ENCODE results near the gene CMSS1.

The CMSS1 gene

GRCh38 chr3:100005665-100006393 lies 188.2 kb downstream of the CMSS1 start:
- Histone ChIP-seq H3K27me3 (ENCODE audit: control insufficient read depth, insufficient read depth, low read length) (no peaks in the 10 kb centered on the region), H3K4me3 (ENCODE audit: low read length) (no peak overlapping the region), H3K9ac (ENCODE audit: low read length) (no peak overlapping the region), H3K9me3 (ENCODE audit: control insufficient read depth, low read length) (no peaks in the 10 kb centered on the region), H3K4me1 (ENCODE audit: control insufficient read depth, insufficient read depth, low read length) (peaks cover 54% of the 10 kb centered on the region), H3K36me3 (ENCODE audit: control insufficient read depth, insufficient read depth, low read length) (no peaks in the 10 kb centered on the region)

- no peaks in the 10 kb centered on the region for H3K36me3 ChIP-seq (ENCODE audit: control insufficient read depth, insufficient read depth, low read length)
- no peaks in the 10 kb centered on the region for H3K27me3 ChIP-seq (ENCODE audit: control insufficient read depth, insufficient read depth, low read length)
- H3K4me3 ChIP-seq (ENCODE audit: low read length) = no peak overlapping the region
- no peaks in the 10 kb centered on the region for H3K9me3 ChIP-seq (ENCODE audit: control insufficient read depth, low read length)
- no peak overlapping the region for H3K9ac ChIP-seq (ENCODE audit: low read length)
- H3K4me1 ChIP-seq (ENCODE audit: control insufficient read depth, insufficient read depth, low read length) = peaks cover 51% of the 10 kb centered on the region
Observed at GRCh38 chr3:100006570-100007271, 189.1 kb downstream of the CMSS1 start.

GRCh38 chr3:100007313-100007712 lies 189.7 kb downstream of the CMSS1 start:
- Histone ChIP-seq H3K36me3 (ENCODE audit: control insufficient read depth, insufficient read depth, low read length) (no peaks in the 10 kb centered on the region), H3K9ac (ENCODE audit: low read length) (no peak overlapping the region), H3K4me1 (ENCODE audit: control insufficient read depth, insufficient read depth, low read length) (peaks cover 49% of the 10 kb centered on the region), H3K9me3 (ENCODE audit: control insufficient read depth, low read length) (no peaks in the 10 kb centered on the region), H3K27me3 (ENCODE audit: control insufficient read depth, insufficient read depth, low read length) (no peaks in the 10 kb centered on the region), H3K4me3 (ENCODE audit: low read length) (no peak overlapping the region)

GRCh38 chr3:100008081-100008698 lies 190.5 kb downstream of the CMSS1 start:
- Histone ChIP-seq H3K27me3 (ENCODE audit: control insufficient read depth, insufficient read depth, low read length) (no peaks in the 10 kb centered on the region), H3K9ac (ENCODE audit: low read length) (no peak overlapping the region), H3K4me1 (ENCODE audit: control insufficient read depth, insufficient read depth, low read length) (peaks cover 44% of the 10 kb centered on the region), H3K4me3 (ENCODE audit: low read length) (no peak overlapping the region), H3K9me3 (ENCODE audit: control insufficient read depth, low read length) (no peaks in the 10 kb centered on the region), H3K36me3 (ENCODE audit: control insufficient read depth, insufficient read depth, low read length) (no peaks in the 10 kb centered on the region)

GRCh38 chr3:100009276-100010086 lies 191.8 kb downstream of the CMSS1 start:
- Histone ChIP-seq H3K4me1 (ENCODE audit: control insufficient read depth, insufficient read depth, low read length) (peaks cover 35% of the 10 kb centered on the region), H3K9me3 (ENCODE audit: control insufficient read depth, low read length) (no peaks in the 10 kb centered on the region), H3K27me3 (ENCODE audit: control insufficient read depth, insufficient read depth, low read length) (no peaks in the 10 kb centered on the region), H3K4me3 (ENCODE audit: low read length) (no peak overlapping the region), H3K9ac (ENCODE audit: low read length) (no peak overlapping the region), H3K36me3 (ENCODE audit: control insufficient read depth, insufficient read depth, low read length) (no peaks in the 10 kb centered on the region)

- H3K9ac ChIP-seq (ENCODE audit: low read length) = no peak overlapping the region
- no peaks in the 10 kb centered on the region for H3K27me3 ChIP-seq (ENCODE audit: control insufficient read depth, insufficient read depth, low read length)
- peaks cover 31% of the 10 kb centered on the region for H3K4me1 ChIP-seq (ENCODE audit: control insufficient read depth, insufficient read depth, low read length)
- H3K9me3 ChIP-seq (ENCODE audit: control insufficient read depth, low read length) = no peaks in the 10 kb centered on the region
- H3K36me3 ChIP-seq (ENCODE audit: control insufficient read depth, insufficient read depth, low read length) = no peaks in the 10 kb centered on the region
- H3K4me3 ChIP-seq (ENCODE audit: low read length) = no peak overlapping the region
Observed at GRCh38 chr3:100010087-100010417, 192.4 kb downstream of the CMSS1 start.

- H3K4me3 ChIP-seq (ENCODE audit: low read length) = no peak overlapping the region
- H3K27me3 ChIP-seq (ENCODE audit: control insufficient read depth, insufficient read depth, low read length) = no peaks in the 10 kb centered on the region
- peaks cover 7% of the 10 kb centered on the region for H3K4me1 ChIP-seq (ENCODE audit: control insufficient read depth, insufficient read depth, low read length)
- no peak overlapping the region for H3K9ac ChIP-seq (ENCODE audit: low read length)
- H3K9me3 ChIP-seq (ENCODE audit: control insufficient read depth, low read length) = no peaks in the 10 kb centered on the region
- H3K36me3 ChIP-seq (ENCODE audit: control insufficient read depth, insufficient read depth, low read length) = no peaks in the 10 kb centered on the region
Observed at GRCh38 chr3:100018806-100019205, 201.1 kb downstream of the CMSS1 start.

GRCh38 chr3:100019719-100020118 lies 202.1 kb downstream of the CMSS1 start:
- no peaks in the 10 kb centered on the region for H3K27me3 ChIP-seq (ENCODE audit: control insufficient read depth, insufficient read depth, low read length)
- H3K4me1 ChIP-seq (ENCODE audit: control insufficient read depth, insufficient read depth, low read length) = peaks cover 14% of the 10 kb centered on the region
- H3K4me3 ChIP-seq (ENCODE audit: low read length) = no peak overlapping the region
- H3K9me3 ChIP-seq (ENCODE audit: control insufficient read depth, low read length) = no peaks in the 10 kb centered on the region
- no peak overlapping the region for H3K9ac ChIP-seq (ENCODE audit: low read length)
- H3K36me3 ChIP-seq (ENCODE audit: control insufficient read depth, insufficient read depth, low read length) = no peaks in the 10 kb centered on the region

GRCh38 chr3:100020876-100021644 lies 203.4 kb downstream of the CMSS1 start:
- peaks cover 27% of the 10 kb centered on the region for H3K4me1 ChIP-seq (ENCODE audit: control insufficient read depth, insufficient read depth, low read length)
- H3K9ac ChIP-seq (ENCODE audit: low read length) = no peak overlapping the region
- no peaks in the 10 kb centered on the region for H3K9me3 ChIP-seq (ENCODE audit: control insufficient read depth, low read length)
- no peaks in the 10 kb centered on the region for H3K27me3 ChIP-seq (ENCODE audit: control insufficient read depth, insufficient read depth, low read length)
- no peak overlapping the region for H3K4me3 ChIP-seq (ENCODE audit: low read length)
- no peaks in the 10 kb centered on the region for H3K36me3 ChIP-seq (ENCODE audit: control insufficient read depth, insufficient read depth, low read length)

- Histone ChIP-seq H3K36me3 (ENCODE audit: control insufficient read depth, insufficient read depth, low read length) (no peaks in the 10 kb centered on the region), H3K9me3 (ENCODE audit: control insufficient read depth, low read length) (no peaks in the 10 kb centered on the region), H3K4me1 (ENCODE audit: control insufficient read depth, insufficient read depth, low read length) (peaks cover 30% of the 10 kb centered on the region), H3K27me3 (ENCODE audit: control insufficient read depth, insufficient read depth, low read length) (no peaks in the 10 kb centered on the region), H3K9ac (ENCODE audit: low read length) (no peak overlapping the region), H3K4me3 (ENCODE audit: low read length) (no peak overlapping the region)
Observed at GRCh38 chr3:100022506-100022905, 204.8 kb downstream of the CMSS1 start.

- no peak overlapping the region for H3K4me3 ChIP-seq (ENCODE audit: low read length)
- H3K27me3 ChIP-seq (ENCODE audit: control insufficient read depth, insufficient read depth, low read length) = no peaks in the 10 kb centered on the region
- H3K4me1 ChIP-seq (ENCODE audit: control insufficient read depth, insufficient read depth, low read length) = peaks cover 30% of the 10 kb centered on the region
- no peaks in the 10 kb centered on the region for H3K9me3 ChIP-seq (ENCODE audit: control insufficient read depth, low read length)
- H3K36me3 ChIP-seq (ENCODE audit: control insufficient read depth, insufficient read depth, low read length) = no peaks in the 10 kb centered on the region
- no peak overlapping the region for H3K9ac ChIP-seq (ENCODE audit: low read length)
Observed at GRCh38 chr3:100023150-100023549, 205.5 kb downstream of the CMSS1 start.
